ENCODE measurements around the gene SLC6A19.

Gene SLC6A19

DNA sequence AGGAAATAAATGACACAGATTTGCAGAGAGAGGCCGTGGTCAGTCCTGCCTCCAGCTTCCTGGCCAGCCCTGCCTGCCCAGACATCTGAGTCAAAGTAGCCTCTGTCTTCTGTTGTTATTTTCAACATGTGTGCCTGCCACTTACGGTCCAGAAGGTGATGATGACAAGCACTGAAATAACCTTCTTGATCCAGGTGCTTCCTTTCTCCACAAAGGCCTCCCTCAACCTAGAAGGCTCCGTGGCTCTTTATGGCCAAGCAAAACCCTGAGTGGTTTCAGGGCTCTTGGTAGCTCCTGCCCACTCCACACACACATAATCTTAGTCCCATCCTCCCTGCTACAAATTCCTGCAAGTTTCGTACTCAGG lies 34.1 kb upstream of the SLC6A19 start:
- DNase-seq: peak; percentile 73

DNA sequence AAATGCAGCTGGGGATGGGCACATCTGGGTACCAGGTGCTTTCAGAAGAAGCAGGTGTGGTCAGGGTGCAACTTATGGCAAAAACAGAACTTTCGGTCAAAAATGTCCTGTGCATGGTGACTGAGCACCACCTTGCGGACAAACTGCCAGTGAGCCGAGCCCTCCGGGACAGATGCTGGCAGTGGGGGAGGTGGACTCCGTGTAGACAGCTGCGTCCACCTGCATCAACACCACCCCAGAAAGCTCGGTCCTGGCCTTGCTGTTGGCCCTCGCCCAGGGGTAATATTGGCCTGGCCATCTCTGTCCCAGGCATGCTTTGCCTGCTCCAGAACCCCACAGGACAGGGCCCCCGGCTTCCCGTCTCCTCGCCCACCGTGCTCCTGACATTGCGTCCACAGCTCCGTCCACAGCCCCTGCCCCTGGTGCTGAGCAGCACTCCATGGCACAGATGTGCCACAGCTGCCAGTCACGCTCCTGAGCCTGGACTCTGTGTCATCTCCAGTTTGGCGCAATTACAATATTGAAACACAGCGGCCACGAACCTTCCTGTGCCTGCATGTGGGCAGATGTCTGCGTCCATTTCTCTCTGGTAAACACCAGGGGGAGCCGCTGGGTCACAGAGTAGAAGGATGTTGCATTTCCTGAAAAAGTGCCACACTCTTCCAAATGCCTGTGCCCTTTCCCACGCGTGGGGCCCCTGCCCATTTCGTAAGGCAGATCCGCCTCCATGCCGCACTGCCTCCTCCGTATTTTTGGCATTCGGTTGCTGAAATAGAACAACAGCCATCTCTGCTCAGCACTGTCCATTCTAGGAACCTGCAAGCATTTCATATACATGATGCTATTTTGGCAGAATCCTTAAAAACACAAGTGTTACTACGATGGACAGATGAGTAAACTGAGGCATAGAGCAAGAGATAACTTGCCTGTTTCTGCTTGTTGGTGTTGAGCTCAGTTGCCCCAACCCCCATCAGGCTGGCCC lies 33.4 kb upstream of the SLC6A19 start:
- DNase-seq: peak; percentile 92

DNA sequence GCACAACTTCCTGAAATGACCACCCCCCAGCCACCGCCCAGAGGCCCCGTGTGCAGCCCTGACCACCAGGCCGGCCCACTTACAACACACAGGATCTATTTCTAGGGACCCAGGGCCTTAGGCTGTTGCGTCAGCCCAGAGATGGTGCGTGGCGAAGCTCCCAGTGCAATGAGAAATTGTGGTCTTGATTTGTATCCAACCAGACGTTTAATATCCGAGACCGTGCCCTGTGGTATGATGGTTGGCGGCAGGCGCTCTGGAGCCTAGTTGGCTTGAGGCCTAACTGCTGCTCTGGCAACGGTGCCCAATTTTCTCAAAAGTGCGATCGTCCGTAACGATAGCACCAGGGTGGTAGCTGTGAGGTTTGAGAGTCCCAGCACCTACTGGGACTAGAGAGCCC lies 32.6 kb upstream of the SLC6A19 start:
- DNase-seq: no peak

DNA sequence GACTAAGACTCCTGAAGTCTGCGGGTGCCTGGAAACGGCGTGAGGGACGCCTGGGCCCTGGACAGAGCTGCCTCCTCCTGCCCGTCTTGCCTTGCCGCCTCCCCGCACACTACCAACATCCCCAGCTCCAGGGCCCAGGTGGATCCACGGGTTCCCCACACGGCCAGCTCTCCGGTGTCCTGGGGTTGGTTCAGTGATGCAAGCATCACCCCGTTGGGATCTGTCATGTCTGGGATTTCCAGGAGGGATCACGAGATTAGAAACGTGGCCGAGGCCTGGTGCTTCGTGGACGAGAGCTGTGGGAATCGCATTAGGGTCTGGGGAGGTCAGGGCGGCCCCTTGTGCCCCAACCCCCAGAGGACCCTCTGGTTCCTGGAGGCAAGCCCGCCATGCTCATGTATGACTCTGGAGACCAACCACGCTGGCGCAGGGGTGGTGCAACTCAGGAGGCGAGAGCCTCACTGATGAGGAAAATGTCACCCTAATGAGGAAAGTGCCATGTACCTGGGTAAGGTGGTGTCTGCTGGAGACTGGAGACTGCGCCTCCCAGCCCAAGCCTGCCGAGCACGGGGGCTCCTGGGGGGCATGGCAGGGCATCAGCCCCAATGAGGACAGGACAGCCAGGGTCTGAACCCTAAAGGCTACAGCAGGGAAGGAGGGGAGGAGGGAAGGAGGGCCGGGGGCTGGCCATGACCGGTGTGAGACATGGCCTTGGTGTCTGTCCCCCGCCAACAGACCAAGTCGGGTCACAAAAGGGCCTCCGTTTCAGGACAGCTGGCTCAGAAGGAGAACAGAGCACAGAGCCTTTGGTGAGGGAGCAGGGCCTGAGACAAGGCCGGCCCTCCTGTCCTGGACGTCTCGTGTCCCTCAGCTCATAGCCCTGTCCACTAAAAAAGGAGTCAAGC lies 31.9 kb upstream of the SLC6A19 start:
- DNase-seq: no peak

DNA sequence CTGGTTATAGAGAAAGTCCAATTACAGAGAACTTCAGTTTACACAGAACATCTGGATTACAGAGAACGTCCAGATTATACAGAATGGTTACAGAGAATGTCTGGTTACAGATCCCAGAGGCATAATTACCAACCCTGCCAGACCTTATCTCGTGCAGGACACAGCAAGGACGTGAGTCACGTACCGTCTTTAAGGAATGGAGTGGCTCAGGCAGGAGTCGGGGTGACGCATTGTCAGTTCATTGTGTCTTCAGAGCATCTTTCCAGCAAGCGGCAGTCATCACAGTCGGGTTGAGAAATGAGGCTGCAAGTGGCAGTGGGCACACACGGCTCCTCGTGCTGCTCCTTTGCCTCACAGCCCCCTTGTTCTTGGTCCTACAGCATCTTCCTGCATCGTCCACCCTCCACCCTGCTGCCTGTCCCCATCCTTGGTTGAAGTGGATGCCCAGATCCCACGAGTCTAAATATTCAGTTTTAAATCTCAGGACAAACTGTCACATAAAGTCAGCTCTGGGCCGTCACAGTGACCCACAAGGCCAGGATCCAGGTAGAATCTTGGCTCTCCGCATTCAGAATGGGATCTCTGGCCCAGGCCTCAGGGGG lies 30.0 kb upstream of the SLC6A19 start:
- DNase-seq: no peak

DNA sequence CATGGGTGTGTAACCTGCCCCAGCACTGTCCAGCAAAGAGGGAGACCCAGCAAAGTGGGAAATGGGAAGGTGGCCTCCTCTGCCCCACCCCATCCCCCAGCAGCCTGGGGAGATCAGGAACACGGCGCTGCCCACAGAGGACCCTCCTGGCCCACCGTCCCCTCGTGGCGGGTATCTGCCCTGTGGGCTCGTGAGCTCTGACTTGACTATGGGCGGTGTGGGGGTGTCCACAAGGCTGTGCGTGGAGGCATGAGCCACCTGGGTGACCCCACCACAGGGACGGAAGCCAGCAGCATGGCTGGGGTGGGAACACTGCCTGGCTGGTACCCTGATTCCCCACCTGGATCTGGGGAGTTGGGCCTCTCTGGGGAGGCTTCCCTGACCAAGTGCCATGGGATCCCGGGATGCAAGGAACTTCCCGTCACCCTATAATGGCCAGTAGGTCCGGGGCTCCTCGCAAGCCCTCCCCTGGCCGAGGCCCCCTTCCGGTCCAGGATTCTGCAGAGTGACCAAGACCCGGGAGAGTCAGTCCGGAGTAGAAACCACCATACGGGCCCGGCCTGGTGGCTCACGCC lies 29.3 kb upstream of the SLC6A19 start:
- DNase-seq: no peak

DNA sequence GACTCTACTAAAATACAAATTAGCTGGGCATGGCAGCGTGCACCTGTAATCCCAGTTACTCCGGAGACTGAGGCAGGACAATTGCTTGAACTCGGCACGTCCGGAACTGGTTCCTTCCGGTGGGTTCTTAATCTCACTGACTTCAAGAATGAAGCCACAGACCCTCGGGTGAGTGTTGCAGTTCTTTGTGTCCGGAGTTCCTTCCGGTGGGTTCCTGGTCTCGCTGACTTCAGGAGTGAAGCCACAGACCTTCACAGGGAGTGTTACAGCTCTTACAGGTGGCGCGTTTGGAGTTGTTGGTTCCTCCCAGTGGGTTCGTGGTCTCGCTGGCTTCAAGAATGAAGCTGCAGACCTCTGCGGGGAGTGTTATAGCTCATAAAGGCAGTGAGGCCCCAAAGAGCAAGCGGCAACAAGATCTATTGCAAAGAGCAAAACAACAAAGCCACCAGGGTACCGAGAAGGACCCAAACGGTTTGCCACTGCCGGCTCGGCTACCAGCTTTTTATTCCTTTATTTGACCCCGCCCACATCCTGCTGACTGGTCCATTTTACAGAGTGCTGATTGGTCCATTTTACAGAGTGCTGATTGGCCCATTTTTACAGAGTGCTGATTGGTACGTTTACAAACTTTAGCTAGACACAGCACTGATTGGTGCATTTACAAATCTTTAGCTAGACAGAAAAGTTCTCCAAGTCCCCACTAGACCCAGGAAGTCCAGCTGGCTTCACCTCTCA lies 28.6 kb upstream of the SLC6A19 start:
- DNase-seq: no peak

DNA sequence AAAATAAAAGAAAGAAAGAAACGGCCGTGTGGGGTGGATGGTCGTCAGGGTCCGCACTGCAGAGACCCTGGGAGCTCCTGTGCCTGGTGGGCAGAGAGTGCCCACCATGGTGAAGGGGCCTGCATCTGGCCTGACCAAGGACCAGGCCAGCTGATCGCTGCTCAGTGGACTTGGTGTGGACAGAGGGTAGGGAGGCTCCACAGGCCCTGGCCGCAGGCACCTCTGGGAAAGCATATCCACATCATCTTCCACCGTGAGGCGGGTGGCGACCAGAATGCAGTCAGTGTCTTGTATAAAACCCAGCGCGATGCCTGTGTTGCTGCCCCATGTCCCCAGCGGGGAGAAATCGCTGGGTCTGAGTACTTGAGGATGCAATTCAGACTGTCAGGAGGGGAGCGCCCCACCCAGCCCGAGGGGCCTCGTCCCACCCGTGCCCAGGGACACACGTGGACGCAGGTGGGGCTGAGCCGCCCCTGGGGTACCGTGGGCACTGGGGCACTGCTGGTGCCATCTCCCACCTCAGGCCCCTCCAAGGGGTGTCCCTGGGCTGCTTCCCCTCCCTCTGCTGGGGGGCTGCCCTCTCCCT lies 27.8 kb upstream of the SLC6A19 start:
- DNase-seq: no peak

DNA sequence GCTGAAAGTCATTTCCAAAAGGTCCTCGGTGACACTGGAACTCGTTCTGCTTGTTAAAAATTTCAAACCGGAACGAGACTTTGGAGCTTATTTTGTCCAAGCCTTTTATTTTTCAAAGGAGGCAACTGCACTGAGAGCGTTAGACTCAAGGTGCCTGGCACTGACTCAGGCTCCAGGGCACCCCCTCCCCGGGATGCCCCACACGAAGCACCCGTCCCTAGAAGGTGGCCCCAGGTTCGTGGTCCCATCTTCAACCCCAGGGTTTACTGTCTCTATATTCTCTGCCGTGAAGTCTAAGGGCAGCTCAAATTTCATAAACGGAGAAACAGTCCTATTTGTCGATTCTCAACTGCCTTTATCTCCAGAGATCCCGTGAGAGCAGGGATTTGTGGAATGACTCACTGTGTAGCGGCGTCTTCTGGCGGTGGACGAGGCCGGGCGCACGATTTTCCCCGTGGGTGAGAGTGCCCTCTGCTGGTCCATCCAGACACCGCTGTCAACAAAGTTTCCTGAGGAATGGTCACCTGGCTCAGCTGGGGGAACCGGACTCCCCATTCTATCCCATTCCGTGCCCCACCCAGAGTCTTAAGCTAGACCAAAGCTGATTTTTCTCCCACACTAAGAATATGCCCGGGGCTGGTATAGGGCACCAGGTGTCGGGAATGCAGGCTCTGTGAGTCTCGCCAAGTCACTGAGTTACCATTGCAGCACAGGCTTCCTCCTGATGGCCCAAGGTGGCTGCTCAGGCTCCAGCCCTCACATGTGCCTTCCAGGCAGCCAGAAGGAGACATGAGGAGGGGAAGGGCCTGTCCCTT lies 27.1 kb upstream of the SLC6A19 start:
- DNase-seq: peak; percentile 97

DNA sequence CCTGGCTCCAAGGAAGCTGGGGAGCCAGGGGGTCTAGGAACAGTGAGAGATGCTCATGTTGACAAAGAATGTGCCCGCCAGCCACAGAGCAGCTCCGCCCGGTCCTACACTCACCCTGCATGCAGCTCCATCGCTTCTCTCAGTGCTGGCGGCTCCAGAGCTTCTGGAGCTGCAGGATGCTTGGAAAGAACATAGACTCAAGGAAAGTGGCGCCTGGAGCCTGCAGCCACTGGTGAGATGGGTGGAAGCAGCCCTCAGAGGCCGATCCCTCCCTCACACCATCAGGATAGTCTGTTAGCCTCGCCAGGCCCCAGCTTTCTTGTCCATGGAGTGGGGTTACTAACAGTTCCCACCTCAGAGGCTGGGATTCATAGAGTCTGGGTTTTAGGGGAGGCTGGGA lies 26.4 kb upstream of the SLC6A19 start:
- no peak for DNase-seq

DNA sequence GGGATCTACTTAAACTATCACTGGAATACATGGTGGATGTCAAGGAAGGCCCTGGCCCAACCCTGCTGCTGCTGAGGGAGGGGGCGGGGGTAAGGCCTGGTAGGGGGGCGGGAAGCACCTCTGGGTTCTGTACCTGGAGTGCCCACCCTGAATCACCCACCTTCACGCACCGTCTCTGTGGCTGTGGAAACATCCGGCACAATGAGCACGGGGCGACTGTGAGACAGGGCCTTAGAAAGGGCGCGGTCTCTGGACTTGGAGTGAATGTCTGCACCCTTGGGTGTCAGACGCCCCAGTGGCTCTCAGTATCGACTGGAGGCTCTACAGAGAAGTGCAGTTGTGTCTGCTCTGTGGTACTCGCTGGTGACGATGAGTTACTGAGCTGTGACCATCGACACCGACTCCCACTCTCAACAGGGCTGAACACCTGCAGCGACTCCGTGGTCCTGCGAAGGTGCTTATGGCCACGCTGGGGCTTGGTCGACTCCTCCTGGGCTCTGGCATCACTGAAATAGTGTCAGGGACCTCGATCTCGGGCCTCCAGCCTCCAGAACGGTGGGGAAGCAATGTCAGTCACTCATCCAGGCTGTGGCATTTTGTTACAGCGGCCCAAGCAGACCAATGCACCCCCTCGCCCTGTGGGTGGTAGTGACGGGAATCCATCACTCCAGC lies 25.5 kb upstream of the SLC6A19 start:
- DNase-seq: no peak

DNA sequence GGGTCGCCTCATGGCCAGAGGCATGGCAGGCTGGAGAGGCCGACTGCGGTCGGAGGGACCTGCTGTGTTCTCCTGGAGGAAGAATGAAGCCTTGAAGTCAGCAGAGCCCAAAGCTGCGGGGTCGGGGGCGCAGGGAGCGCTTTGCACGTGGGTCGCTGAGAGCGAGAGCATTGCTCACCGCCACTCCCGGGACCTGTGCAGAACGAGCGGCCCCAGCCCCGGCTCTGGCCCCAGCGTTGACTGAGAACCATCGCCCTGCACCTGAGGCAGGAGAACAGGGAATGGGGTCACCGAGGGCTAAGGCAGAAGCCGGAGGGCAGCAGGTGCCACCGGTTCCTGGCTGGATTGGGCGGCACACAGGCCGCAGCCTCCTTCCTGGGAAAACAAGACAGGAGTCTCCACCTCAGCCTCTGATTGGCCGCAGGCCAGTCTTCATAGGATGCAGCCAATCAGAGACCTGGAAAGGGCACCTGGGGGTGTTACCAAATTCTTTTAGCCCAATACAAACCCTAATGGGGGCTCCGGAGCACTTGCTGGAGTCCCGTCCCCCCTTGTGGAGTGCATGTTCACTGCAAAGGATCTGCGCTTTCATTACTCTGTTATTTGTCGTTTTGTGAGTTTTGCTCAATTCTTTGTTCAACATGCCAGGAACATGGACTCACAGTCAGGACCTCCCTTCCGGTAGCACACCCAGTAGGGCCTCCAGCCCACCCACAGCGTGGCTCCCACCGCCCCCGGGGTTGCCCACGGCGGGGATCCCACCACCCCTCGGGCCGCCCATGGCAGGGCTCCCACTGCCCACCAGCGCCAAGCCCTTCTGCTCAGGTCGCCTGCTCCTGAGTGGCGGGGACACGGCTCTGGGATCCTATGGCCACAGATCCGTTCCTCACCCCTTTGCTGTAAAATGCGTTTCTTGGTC lies 24.7 kb upstream of the SLC6A19 start:
- no peak for DNase-seq

DNA sequence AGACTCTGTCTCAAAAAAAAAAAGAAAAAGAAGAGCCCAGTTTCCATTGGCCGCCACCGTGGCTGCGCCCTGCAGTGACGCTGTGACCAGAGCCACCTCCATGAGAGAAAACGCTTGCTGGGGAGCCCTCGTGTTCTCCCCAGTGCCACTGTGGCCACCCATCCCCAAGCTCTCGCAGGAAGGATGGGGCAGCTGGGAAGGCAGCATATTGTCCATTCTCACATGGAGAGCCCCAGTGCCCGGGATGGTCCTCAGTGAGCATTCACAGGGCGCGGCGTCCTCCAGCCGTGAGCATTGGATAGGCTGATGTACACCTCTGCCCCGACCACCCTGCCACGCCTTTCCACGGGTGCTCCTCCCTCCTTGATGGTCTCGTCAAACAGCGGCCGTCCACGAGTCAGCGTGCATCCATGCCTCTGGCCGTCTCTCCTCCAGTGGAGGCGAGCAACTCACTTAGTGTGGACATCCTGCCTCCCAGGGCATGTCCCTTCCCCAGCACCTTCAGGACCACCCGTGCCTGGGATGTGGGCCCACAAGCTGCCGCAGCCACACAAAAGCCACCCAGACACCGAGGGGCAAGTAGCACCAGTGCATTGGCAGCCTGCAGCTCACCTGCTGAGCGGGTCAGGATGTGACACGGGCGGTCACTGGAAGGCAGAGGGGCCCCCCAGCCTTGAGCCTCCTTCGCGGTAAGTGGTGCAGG lies 23.4 kb upstream of the SLC6A19 start:
- DNase-seq: no peak

DNA sequence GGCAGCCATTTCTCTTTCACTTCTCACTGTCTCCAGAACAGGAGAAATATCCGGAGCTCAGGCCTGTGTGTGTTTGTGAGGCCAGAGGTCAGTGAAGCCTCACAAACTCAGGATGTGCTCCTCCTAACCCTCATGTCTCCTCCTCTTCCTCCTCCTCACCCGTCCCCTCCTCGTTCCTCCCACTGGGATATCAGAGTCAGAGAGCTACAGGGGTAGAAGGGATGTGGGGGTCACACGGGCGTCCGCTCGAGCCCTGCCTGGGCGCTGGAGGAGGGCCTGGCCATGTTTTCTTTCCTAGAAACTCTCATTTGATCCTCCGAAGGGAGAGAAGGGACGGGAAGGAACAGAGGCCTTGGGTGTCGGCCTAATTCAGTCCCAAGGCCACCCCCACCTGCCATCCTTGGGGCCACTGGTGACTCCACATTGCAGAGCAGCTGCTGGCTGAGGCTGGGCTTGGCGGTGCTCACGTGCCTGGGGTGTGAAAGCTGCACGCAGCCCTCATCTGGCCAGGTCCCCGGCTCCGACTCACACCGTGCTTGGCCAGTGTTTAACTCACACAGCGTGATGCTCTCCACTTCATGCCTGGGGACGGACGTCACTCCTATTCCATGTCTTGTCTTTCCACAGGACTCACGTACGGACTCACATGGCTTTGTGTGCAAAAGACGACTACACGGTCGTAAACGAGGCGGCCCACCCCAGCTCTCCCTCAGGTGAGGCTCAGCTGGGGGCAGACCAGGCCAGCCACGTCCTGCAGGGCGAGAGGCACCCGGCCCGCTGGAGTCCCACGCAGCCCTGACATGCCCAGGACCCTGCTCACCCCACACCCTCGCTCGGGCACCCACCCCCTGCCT lies 22.6 kb upstream of the SLC6A19 start:
- no peak for DNase-seq

DNA sequence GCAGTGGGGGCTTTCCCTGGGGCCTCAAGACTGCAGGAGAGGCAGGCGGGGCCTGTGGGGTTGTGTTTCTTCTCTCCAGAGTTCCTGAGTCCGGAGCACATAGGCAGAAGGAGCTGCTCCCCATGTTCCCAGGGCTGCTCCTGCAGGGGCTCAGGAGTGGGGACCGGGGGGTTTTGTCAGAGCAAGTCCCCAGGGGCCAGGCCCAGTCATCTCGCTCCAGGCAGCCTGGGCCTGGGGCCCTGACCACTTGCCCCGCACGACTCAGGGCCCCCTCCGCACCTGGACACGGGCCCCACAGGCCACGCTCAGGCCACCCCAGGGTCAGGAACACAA lies 22.0 kb upstream of the SLC6A19 start:
- no peak for DNase-seq

DNA sequence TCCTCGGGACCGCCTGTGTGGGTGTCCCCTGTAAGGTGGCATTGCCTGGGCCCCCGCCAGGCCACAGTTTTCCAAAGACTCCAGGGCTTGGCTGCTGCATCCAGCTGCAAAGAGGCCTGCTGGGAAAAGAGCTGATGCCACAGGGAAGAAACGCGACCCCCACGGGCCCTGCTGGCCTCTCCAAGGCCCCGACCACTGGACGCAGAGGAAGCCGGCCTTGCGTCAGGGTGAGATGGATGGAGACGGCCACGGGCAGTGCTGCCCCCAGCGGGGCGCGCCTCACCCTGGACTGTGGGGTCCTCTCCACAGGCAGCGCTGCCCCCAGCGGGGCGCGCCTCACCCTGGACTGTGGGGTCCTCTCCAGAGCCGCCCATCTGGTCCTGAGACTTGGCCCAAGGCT lies 21.3 kb upstream of the SLC6A19 start:
- DNase-seq: no peak

DNA sequence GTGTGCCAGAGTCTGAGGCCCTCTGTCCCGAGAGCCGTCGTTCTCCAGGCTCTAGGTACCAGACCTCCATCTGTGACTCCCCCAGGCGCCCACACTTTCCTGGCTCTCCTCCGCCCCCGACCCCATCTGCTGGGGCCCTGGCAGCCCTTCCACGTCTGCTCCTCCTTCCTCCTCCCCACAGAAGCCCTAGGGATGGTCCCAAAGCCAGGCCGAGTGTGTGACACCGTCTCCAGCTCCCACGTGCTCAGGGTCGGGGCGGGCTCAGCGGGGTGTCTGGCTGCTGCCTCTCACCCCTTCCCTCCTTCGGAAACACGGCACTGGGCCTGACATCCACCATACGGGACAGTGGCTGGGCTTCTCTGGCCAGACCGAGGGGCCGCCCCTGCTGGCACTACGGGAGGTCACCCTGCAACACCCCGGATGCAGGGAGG lies 20.5 kb upstream of the SLC6A19 start:
- no peak for DNase-seq
